ENCODE results near the gene ZNF573. TPM values are rescaled to one million over a fixed set of nuclear protein-coding genes. Genes with fewer than 3 reads are reported as not detected.

Gene ZNF573
- total RNA-seq, 4 donors from 2014 or later, result 0.75 to 29.3 (median 5.5) TPM

DNA sequence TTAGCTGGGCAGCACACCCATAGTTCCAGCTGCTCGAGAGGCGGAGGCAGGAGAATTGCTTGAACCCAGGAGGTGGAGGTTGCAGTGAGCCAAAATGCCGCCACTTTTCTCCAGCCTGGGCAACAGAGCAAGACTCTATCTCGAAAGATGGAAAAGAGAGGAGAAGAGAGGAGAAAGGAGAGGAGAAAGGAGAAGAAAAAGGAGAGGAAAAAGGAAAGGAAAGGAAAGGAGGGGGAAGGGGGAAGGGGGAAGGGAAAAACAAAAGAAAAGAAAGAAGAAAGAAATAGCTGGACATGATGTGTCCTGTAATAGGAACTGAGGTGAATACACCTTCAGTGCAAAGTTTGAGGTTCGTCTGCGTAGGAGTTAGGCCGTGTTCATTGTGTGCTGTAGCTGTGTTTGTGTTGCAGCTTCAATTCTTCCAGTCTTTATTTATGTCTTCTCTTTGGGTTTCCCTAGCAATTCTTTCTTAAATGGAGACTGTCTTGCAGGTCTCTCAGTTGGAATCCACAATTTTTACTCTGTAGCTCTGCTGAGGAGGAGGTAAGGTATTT is 73.3 kb downstream of the ZNF573 start:
- Histone ChIP-seq H3K36me3 (peaks cover 0 to 53% (median 10%) of the 10 kb centered on the region in 4 donors), H3K4me1 (no peaks in the 10 kb centered on the region), H3K27ac (no peak overlapping the region), H3K9me3 (peaks cover 0 to 4% of the 10 kb centered on the region in 2 donors), H3K4me3 (no peak overlapping the region), H3K27me3 (no peaks in the 10 kb centered on the region)
- WGBS, 2 donors (ENCODE audit: low coverage in 1 of 2), result 89 to 96% methylated on average over 3 to 7 of the region's 7 CpGs
- DNase-seq, result no peak
- TF ChIP-seq, protein P1, sequence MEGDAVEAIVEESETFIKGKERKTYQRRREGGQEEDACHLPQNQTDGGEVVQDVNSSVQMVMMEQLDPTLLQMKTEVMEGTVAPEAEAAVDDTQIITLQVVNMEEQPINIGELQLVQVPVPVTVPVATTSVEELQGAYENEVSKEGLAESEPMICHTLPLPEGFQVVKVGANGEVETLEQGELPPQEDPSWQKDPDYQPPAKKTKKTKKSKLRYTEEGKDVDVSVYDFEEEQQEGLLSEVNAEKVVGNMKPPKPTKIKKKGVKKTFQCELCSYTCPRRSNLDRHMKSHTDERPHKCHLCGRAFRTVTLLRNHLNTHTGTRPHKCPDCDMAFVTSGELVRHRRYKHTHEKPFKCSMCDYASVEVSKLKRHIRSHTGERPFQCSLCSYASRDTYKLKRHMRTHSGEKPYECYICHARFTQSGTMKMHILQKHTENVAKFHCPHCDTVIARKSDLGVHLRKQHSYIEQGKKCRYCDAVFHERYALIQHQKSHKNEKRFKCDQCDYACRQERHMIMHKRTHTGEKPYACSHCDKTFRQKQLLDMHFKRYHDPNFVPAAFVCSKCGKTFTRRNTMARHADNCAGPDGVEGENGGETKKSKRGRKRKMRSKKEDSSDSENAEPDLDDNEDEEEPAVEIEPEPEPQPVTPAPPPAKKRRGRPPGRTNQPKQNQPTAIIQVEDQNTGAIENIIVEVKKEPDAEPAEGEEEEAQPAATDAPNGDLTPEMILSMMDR (IDR thresholded peaks at IDR 0.05), result no peak
- no peak for TF ChIP-seq POLR2A (IDR thresholded peaks at IDR 0.05)
- TF ChIP-seq EP300 (IDR thresholded peaks at IDR 0.05; ENCODE audit: low read depth), result no peak
- no peak for TF ChIP-seq POLR2AphosphoS5 (IDR thresholded peaks at IDR 0.05)
- intact Hi-C loops (cut with DNase I; ENCODE audit: low total_unique reads) (no loop called here), in situ Hi-C loops (cut with MboI; ENCODE audit: low pct_ligation_motif_present in 1 of 4, low pct_unique_long_range_greater_than_20kb in 1 of 4, low sequenced_read_pairs in 3 of 4) (no loop called here)

DNA sequence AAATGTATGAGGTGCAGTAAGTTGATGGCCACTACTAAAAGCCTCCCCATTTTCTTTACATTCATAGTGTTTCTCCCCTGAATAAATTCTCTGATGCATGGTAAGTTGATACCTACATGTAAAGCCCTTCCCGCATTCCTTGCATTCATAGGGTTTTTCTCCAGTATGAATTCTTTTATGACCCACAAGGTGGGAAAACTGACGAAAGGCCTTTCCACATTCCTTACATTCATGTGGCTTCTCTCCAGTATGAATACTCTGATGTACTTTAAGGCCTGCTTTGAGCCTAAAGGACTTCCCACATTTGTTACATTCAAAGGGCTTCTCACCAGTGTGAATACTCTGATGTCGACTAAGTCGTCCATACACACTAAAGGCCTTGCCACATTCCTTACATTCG is 80.3 kb downstream of the ZNF573 start:
- Histone ChIP-seq H3K27me3 (no peaks in the 10 kb centered on the region), H3K9me3 (peaks cover 10% of the 10 kb centered on the region in 2 donors), H3K4me1 (no peaks in the 10 kb centered on the region), H3K4me3 (no peak overlapping the region), H3K36me3 (peaks cover 0 to 34% (median 13%) of the 10 kb centered on the region in 4 donors), H3K27ac (no peak overlapping the region)
- in situ Hi-C loops (cut with MboI; ENCODE audit: low pct_ligation_motif_present in 1 of 4, low pct_unique_long_range_greater_than_20kb in 1 of 4, low sequenced_read_pairs in 3 of 4), result no loop called here
- intact Hi-C loops (cut with DNase I; ENCODE audit: low total_unique reads), result no loop called here
- 93 to 95% methylated on average over 3 to 5 of the region's 5 CpGs for WGBS, 2 donors (ENCODE audit: low coverage in 1 of 2)
- no peak for DNase-seq
- TF ChIP-seq POLR2AphosphoS5 (IDR thresholded peaks at IDR 0.05) (no peak), EP300 (IDR thresholded peaks at IDR 0.05; ENCODE audit: low read depth) (no peak), POLR2A (IDR thresholded peaks at IDR 0.05) (no peak)
- TF ChIP-seq, protein P1 (IDR thresholded peaks at IDR 0.05), result no peak

DNA sequence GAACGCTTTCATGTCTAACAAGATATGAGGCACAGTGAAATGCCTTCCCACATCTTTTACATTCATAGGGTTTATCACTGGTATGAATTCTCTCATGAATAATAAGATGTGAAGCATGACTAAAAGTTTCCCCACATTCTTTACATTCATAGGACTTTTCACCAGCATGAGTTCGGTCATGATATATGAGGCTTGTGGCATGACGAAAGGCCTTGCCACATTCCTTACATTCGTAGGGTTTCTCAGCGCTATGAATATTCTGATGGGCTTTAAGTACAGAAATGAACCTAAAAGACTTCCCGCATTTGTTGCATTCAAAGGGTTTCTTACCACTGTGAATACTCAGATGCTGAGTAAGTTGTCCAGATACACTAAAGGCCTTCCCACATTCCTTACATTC is 81.2 kb downstream of the ZNF573 start:
- 93 to 97% methylated on average over 6 of the region's 6 CpGs for WGBS, 2 donors (ENCODE audit: low coverage in 1 of 2)
- Histone ChIP-seq H3K4me3 (no peak overlapping the region), H3K27me3 (no peaks in the 10 kb centered on the region), H3K36me3 (peaks cover 0 to 27% (median 13%) of the 10 kb centered on the region in 4 donors), H3K9me3 (peaks cover 10% of the 10 kb centered on the region in 2 donors), H3K27ac (no peak overlapping the region), H3K4me1 (no peaks in the 10 kb centered on the region)
- in situ Hi-C loops (cut with MboI; ENCODE audit: low pct_ligation_motif_present in 1 of 4, low pct_unique_long_range_greater_than_20kb in 1 of 4, low sequenced_read_pairs in 3 of 4) (no loop called here), intact Hi-C loops (cut with DNase I; ENCODE audit: low total_unique reads) (no loop called here)
- DNase-seq, result no peak
- TF ChIP-seq EP300 (IDR thresholded peaks at IDR 0.05; ENCODE audit: low read depth), result no peak
- TF ChIP-seq, protein P1 (IDR thresholded peaks at IDR 0.05), result no peak

GRCh38 chr19:37695144-37695899 is 84.1 kb downstream of the ZNF573 start:
- peaks cover 6 to 9% of the 10 kb centered on the region in 2 donors for H3K9me3 ChIP-seq
- WGBS, 2 donors (ENCODE audit: low coverage in 1 of 2), result 79 to 85% methylated on average over 2 to 3 of the region's 3 CpGs
- no peak for TF ChIP-seq EP300 (IDR thresholded peaks at IDR 0.05; ENCODE audit: low read depth)
- TF ChIP-seq, protein P1 (IDR thresholded peaks at IDR 0.05), result no peak
- TF ChIP-seq POLR2AphosphoS5 (IDR thresholded peaks at IDR 0.05), result no peak
- TF ChIP-seq POLR2A (IDR thresholded peaks at IDR 0.05), result no peak
- H3K27ac ChIP-seq, result no peak overlapping the region
- in situ Hi-C loops (cut with MboI; ENCODE audit: low pct_ligation_motif_present in 1 of 4, low pct_unique_long_range_greater_than_20kb in 1 of 4, low sequenced_read_pairs in 3 of 4) (no loop called here), intact Hi-C loops (cut with DNase I; ENCODE audit: low total_unique reads) (no loop called here)
- no peaks in the 10 kb centered on the region for H3K27me3 ChIP-seq
- peaks cover 0 to 5% (median 0%) of the 10 kb centered on the region in 4 donors for H3K4me1 ChIP-seq
- H3K4me3 ChIP-seq, result no peak overlapping the region
- DNase-seq, result no peak
- peaks cover 0 to 24% (median 9%) of the 10 kb centered on the region in 4 donors for H3K36me3 ChIP-seq

All from transverse colon (tissue), 4 donors.